OCI-LY1 (cell line): ENCODE measurements around the gene TBC1D16.

Experiments used
- H2AFZ ChIP-seq: fragments of 200-600 bp; sonication (generic), shearing (Covaris generic); 2 replicates; pipeline ENCODE4 v1.6.0; 2014; ENCODE audit warnings: antibody characterized with exemption, mild to moderate bottlenecking, low read length
- H3F3A ChIP-seq: fragments of 200-600 bp; sonication (generic), shearing (Covaris generic); 2 replicates; pipeline ENCODE4 v1.6.0; 2014; ENCODE audit warnings: mild to moderate bottlenecking, antibody characterized with exemption, low read length, moderate library complexity; ENCODE audit not compliant: insufficient read depth
- H3K27ac ChIP-seq: fragments of 200-600 bp; sonication (generic); 2 replicates; pipeline ENCODE4 v1.5.1; 2014; ENCODE audit warnings: low read length, mixed run types, mild to moderate bottlenecking, low read depth; ENCODE audit not compliant: poor library complexity, severe bottlenecking
- H3K27me3 ChIP-seq: fragments of 200-600 bp; sonication (generic); 2 replicates; pipeline ENCODE4 v1.6.0; 2014; ENCODE audit warnings: antibody characterized with exemption, mild to moderate bottlenecking, low read length, moderate library complexity; ENCODE audit not compliant: insufficient read depth
- H3K36me3 ChIP-seq: fragments of 200-600 bp; sonication (generic); 2 replicates; pipeline ENCODE4 v1.6.1; 2014; ENCODE audit warnings: mild to moderate bottlenecking, antibody characterized with exemption, low read length, moderate library complexity, mixed read lengths; ENCODE audit not compliant: insufficient read depth
- H3K4me1 ChIP-seq: fragments of 200-600 bp; sonication (generic); 2 replicates; pipeline ENCODE4 v1.5.1; 2014; ENCODE audit warnings: mild to moderate bottlenecking, low read length, moderate library complexity; ENCODE audit not compliant: insufficient read depth, severe bottlenecking
- H3K4me2 ChIP-seq: fragments of 200-600 bp; sonication (generic), shearing (Covaris generic); 2 replicates; pipeline ENCODE4 v1.6.1; 2014; ENCODE audit warnings: low read length
- H3K4me3 ChIP-seq: fragments of 200-600 bp; sonication (generic); 2 replicates; pipeline ENCODE4 v1.5.1; 2014; ENCODE audit warnings: low read length, low read depth, mild to moderate bottlenecking, mixed read lengths; ENCODE audit not compliant: poor library complexity, severe bottlenecking
- H3K79me2 ChIP-seq: fragments of 200-600 bp; shearing (Covaris generic); 2 replicates; pipeline ENCODE4 v1.6.1; 2016; ENCODE audit warnings: mixed run types, low read length, mixed read lengths; ENCODE audit not compliant: insufficient read depth
- H3K9ac ChIP-seq: fragments of 200-600 bp; sonication (generic), shearing (Covaris generic); 2 replicates; pipeline ENCODE4 v1.6.1; 2014; ENCODE audit warnings: mild to moderate bottlenecking, low read length, mixed read lengths
- H3K9me2 ChIP-seq: fragments of 200-600 bp; sonication (generic), shearing (Covaris generic); 2 replicates; pipeline ENCODE4 v1.6.1; 2014; ENCODE audit warnings: low read depth, mild to moderate bottlenecking, low read length, mixed read lengths
- H3K9me3 ChIP-seq: fragments of 200-600 bp; shearing (Covaris generic); 2 replicates; pipeline ENCODE4 v1.6.1; 2014; ENCODE audit warnings: low read length, mixed read lengths
- H4K20me1 ChIP-seq: fragments of 200-600 bp; sonication (generic), shearing (Covaris generic); 2 replicates; pipeline ENCODE4 v1.6.0; 2016; ENCODE audit warnings: mild to moderate bottlenecking, low read length; ENCODE audit not compliant: insufficient read depth
- CTCF ChIP-seq: fragments of 200-600 bp; sonication (generic), shearing (Covaris generic); IDR thresholded peaks from 2 replicates; pipeline ENCODE4 v1.5.1; 2017; ENCODE audit warnings: mild to moderate bottlenecking, antibody characterized with exemption, low read length, moderate library complexity, mixed read lengths
- EZH2 ChIP-seq: fragments of 200-600 bp; sonication (generic), shearing (Covaris generic); IDR thresholded peaks from 2 replicates; pipeline ENCODE4 v1.8.0; 2017; ENCODE audit warnings: borderline replicate concordance, mixed run types, mild to moderate bottlenecking, antibody characterized with exemption, low read length, moderate library complexity, mixed read lengths

The TBC1D16 gene

DNA sequence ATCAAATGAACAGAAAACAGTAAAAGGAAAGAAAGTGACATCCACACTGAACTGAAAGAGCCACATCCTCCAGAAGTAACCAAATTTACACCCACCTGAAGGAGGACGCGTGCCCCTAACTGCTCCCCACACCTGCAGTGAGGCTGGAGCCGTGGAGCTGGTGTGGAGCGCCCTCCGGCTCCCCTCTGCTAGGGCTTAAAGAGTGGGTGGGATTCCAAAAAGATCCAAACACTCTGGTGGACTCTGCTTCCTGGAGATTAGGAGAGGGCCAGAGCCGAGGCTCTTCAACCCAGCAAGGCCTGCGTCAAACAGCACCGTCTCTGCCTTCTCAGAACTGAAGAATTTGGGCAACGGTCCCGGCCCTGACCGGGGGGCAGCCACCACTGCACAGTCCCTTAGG lies 16.0 kb upstream of the TBC1D16 start:
- Histone ChIP-seq H3K27me3 (peaks cover 8% of the 10 kb centered on the region; the same call in 1 of the 2 replicates), H3K9ac (no peak overlapping the region), H3K9me3 (no peaks in the 10 kb centered on the region), H4K20me1 (no peaks in the 10 kb centered on the region), H3K4me2 (no peak overlapping the region), H3K79me2 (no peaks in the 10 kb centered on the region), H3K36me3 (no peaks in the 10 kb centered on the region), H2AFZ (no peak overlapping the region), H3K27ac (no peak overlapping the region), H3K4me1 (no peaks in the 10 kb centered on the region), H3K4me3 (no peak overlapping the region), H3K9me2 (no peaks in the 10 kb centered on the region), H3F3A (no peaks in the 10 kb centered on the region)
- TF ChIP-seq CTCF (no peak), EZH2 (no peak)

DNA sequence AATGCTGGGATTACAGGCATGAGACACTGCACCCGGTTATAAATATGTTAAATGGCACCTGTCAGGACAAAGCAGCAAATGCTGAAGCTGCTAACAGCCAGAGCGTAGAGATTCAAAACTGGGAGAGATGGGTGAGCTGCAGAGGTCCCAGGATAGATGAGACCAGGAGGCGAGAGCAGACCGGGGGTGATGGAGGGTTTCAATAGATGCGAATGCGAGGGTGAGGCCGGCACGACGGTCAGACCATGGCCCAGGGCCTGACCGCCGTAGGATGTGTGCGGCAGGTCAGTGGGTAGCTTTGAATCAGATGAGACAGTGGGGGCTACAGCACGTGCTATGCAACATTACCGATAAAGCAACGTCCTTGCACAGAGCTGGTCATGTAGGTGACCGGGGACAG lies 15.0 kb upstream of the TBC1D16 start:
- Histone ChIP-seq H2AFZ (no peak overlapping the region), H3K27ac (no peak overlapping the region), H3K4me1 (no peaks in the 10 kb centered on the region), H3F3A (no peaks in the 10 kb centered on the region), H4K20me1 (no peaks in the 10 kb centered on the region), H3K9ac (no peak overlapping the region), H3K4me3 (no peak overlapping the region), H3K36me3 (no peaks in the 10 kb centered on the region), H3K9me3 (no peaks in the 10 kb centered on the region), H3K4me2 (no peak overlapping the region), H3K79me2 (no peaks in the 10 kb centered on the region), H3K27me3 (0 out of 2 replicates have a peak, but pooled peaks cover 3% of the 10 kb centered on the region), H3K9me2 (no peaks in the 10 kb centered on the region)
- no peak for TF ChIP-seq CTCF
- TF ChIP-seq EZH2 = no peak

- Histone ChIP-seq H3K9ac (no peak overlapping the region), H3K4me2 (no peak overlapping the region), H3K27ac (no peak overlapping the region), H3F3A (no peaks in the 10 kb centered on the region), H3K9me3 (no peaks in the 10 kb centered on the region), H4K20me1 (no peaks in the 10 kb centered on the region), H3K9me2 (no peaks in the 10 kb centered on the region), H3K36me3 (no peaks in the 10 kb centered on the region), H2AFZ (no peak overlapping the region), H3K4me3 (no peak overlapping the region), H3K27me3 (0 out of 2 replicates have a peak, but pooled peaks cover 3% of the 10 kb centered on the region), H3K4me1 (no peaks in the 10 kb centered on the region), H3K79me2 (no peaks in the 10 kb centered on the region)
- TF ChIP-seq EZH2 (no peak), CTCF (no peak)
Measured at GRCh38 chr17:80049986-80050385, 14.3 kb upstream of the TBC1D16 start.
